ENCODE measurements around the gene EPHA6.
"Not testable (repeated sequence)": the region's sequence is repeated elsewhere in the genome, so short reads cannot be mapped to it uniquely, and the experiment has no call there.

The EPHA6 gene

GRCh38 chr3:97265237-97266005 is 451.0 kb downstream of the EPHA6 start:
- TF ChIP-seq CTCF (IDR thresholded peaks at IDR 0.05; ENCODE audit: low read depth, low read length): no peak
- no peak for DNase-seq (ENCODE audit: extremely low read depth, low read depth)

GRCh38 chr3:97269202-97269601 is 454.8 kb downstream of the EPHA6 start:
- TF ChIP-seq CTCF (IDR thresholded peaks at IDR 0.05; ENCODE audit: low read depth, low read length): no peak
- no peak for DNase-seq (ENCODE audit: extremely low read depth, low read depth)

DNA sequence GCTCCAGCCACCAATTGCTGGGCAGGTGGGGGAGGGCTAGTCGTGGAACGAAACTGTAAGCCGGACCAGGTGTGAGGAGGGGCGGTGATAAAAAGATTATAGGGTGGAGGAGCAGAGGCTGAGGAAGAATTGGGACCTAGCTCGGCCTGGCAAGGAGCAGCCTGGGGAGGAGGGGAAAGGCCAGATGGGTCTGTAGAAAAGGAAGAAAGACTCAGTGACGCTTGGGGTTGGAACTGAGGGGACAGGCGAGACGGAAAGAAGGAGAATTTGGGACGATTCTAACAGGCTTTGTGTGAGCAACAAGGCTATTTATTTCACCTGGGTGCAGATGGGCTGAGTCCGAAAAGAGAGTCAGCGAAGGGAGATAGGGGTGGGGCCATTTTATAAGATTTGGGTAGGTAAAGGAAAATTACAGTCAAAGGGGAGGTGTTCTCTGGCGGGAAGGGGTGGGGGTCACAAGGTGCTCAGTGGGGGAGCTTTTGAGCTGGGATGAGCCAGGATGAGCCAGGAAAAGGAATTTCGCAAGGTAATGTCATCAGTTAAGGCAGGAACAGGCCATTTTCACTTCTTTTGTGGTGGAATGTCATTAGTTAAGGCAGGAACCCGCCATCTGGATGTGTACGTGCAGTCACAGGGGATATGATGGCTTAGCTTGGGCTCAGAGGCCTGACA is 462.6 kb downstream of the EPHA6 start:
- DNase-seq (ENCODE audit: extremely low read depth, low read depth): not testable (repeated sequence)

GRCh38 chr3:97277708-97278107 is 463.3 kb downstream of the EPHA6 start:
- no peak for TF ChIP-seq CTCF (IDR thresholded peaks at IDR 0.05; ENCODE audit: low read depth, low read length)
- DNase-seq (ENCODE audit: extremely low read depth, low read depth): no peak

DNA sequence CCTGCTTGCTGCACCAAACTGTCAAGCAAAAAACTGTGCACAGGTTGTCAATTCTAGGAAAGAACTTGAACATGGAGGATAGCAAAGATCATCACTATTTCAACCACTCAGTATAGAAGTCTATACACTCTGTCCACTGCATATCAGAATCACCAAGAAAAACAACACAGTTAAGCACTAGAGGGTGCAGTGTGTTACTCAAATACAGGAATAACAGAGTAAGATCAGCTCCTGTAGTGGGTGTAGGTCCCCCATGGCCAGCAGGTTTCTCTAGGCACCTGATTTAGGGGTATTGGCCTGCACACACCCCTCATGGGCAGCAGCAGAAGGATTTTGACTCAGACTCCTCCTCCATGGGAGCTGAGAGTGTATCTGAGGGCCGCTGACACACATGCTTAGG is 464.1 kb downstream of the EPHA6 start:
- TF ChIP-seq CTCF (IDR thresholded peaks at IDR 0.05; ENCODE audit: low read depth, low read length): no peak
- DNase-seq (ENCODE audit: extremely low read depth, low read depth): no peak

DNA sequence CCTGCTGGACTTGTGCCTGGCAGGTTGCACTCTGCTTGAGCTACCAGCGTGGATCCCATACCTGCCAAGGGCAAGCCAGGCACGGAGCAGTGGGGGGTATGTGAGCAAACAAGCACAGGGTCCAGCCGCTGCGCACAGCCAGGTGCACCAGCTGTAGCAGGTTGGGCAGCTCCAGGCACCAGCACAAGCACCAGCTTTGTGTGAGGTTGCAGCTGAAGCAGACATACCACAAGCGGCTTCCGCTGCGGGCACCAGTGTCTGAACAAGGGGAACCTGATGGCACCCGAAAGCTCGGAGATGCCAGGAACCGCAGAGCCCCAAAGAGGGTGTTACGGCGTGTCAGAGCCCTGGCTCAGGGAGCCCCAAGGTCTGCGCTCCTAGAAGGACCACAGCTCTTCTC is 477.5 kb downstream of the EPHA6 start:
- no peak for TF ChIP-seq CTCF (IDR thresholded peaks at IDR 0.05; ENCODE audit: low read depth, low read length)
- no peak for DNase-seq (ENCODE audit: extremely low read depth, low read depth)

DNA sequence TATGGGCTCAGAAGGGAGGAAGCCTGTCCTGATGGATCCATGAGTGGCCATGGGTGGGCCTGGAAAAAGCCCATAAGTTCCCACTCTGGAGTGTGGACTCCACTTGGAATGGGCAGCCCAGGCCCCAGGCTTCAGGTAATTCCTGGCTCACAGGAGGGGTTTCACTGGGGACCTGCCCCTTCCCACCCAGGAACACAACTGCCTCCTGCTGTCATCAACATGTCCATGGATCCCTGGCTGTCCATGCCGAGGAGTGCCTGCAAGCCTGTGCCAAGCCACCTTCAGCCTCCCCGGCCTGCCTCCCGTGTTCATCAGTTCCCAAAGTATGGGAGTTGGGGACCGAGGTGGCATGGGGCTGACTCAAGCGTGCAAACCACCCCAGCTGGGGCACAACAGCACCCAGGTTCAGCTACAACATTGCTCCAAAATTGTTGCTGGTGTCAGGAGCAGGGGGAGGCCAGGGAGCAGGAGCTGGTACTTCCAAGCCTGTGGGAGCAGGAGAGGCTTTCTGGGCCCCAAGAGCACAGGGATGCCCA is 479.3 kb downstream of the EPHA6 start:
- no peak for DNase-seq (ENCODE audit: extremely low read depth, low read depth)

More for the DNA sequence above, 479.3 kb downstream of the EPHA6 start:
- no peak for TF ChIP-seq CTCF (IDR thresholded peaks at IDR 0.05; ENCODE audit: low read depth, low read length)
